HEK293 (cell line): ENCODE measurements around the gene TRAF4.

Experiments used
- HOXD13 ChIP-seq: sonication (generic); formaldehyde crosslinking; IDR thresholded peaks from 2 replicates; pipeline ENCODE4 v1.8.0; 2022; ENCODE audit warnings: missing genetic modification reagents, borderline replicate concordance
- IKZF3 ChIP-seq: fragments of 450-650 bp; IDR thresholded peaks from 2 replicates; pipeline ENCODE4 v1.5.0; 2018; ENCODE audit warnings: missing biosample characterization, mild to moderate bottlenecking, missing genetic modification characterization, moderate library complexity
- KLF10 ChIP-seq: fragments of 450-650 bp; IDR thresholded peaks from 2 replicates; pipeline ENCODE4 v1.5.1; 2018; ENCODE audit warnings: missing biosample characterization, mild to moderate bottlenecking, missing genetic modification characterization
- KLF7 ChIP-seq: fragments of 450-650 bp; formaldehyde crosslinking; IDR thresholded peaks from 2 replicates; pipeline ENCODE4 v1.5.1; 2016; ENCODE audit warnings: missing biosample characterization, missing genetic modification characterization, borderline replicate concordance
- KLF8 ChIP-seq: fragments of 450-650 bp; formaldehyde crosslinking; IDR thresholded peaks from 2 replicates; pipeline ENCODE4 v1.5.1; 2016; ENCODE audit warnings: missing biosample characterization, missing genetic modification characterization
- SCRT2 ChIP-seq: fragments of 450-650 bp; formaldehyde crosslinking; IDR thresholded peaks from 2 replicates; pipeline ENCODE4 v1.5.1; 2016; ENCODE audit warnings: missing biosample characterization, missing genetic modification characterization
- SP7 ChIP-seq: fragments of 450-650 bp; formaldehyde crosslinking; IDR thresholded peaks from 2 replicates; pipeline ENCODE4 v1.5.1; 2016; ENCODE audit warnings: missing biosample characterization, missing genetic modification characterization
- ZBTB20 ChIP-seq: fragments of 450-650 bp; formaldehyde crosslinking; IDR thresholded peaks from 2 replicates; pipeline ENCODE4 v1.5.1; 2016; ENCODE audit warnings: missing biosample characterization, missing genetic modification characterization
- ZBTB7A ChIP-seq: fragments of 450-650 bp; formaldehyde crosslinking; IDR thresholded peaks from 2 replicates; pipeline ENCODE4 v1.5.1; 2016; ENCODE audit warnings: low read depth, missing biosample characterization, missing genetic modification characterization
- ZFP69B ChIP-seq: fragments of 450-650 bp; formaldehyde crosslinking; IDR thresholded peaks from 2 replicates; pipeline ENCODE4 v1.5.1; 2016; ENCODE audit warnings: missing biosample characterization, missing genetic modification characterization
- ZNF114 ChIP-seq: fragments of 450-650 bp; formaldehyde crosslinking; IDR thresholded peaks from 2 replicates; pipeline ENCODE4 v1.5.0; 2017; ENCODE audit warnings: missing biosample characterization, missing genetic modification characterization
- ZNF121 ChIP-seq: fragments of 450-650 bp; formaldehyde crosslinking; IDR thresholded peaks from 2 replicates; pipeline ENCODE4 v1.5.1; 2016; ENCODE audit warnings: missing biosample characterization, missing genetic modification characterization
- ZNF157 ChIP-seq: fragments of 450-650 bp; formaldehyde crosslinking; IDR thresholded peaks from 2 replicates; pipeline ENCODE4 v1.5.1; 2016; ENCODE audit warnings: missing biosample characterization, missing genetic modification characterization
- ZNF335 ChIP-seq: fragments of 450-650 bp; formaldehyde crosslinking; conservative IDR thresholded peaks from 2 replicates; pipeline ENCODE4 v1.5.1; 2016; ENCODE audit warnings: missing biosample characterization, missing genetic modification characterization
- ZNF341 ChIP-seq: fragments of 450-650 bp; formaldehyde crosslinking; IDR thresholded peaks from 2 replicates; pipeline ENCODE4; 2016; ENCODE audit warnings: low read depth, missing biosample characterization, missing genetic modification characterization
- ZNF350 ChIP-seq: fragments of 450-650 bp; formaldehyde crosslinking; IDR thresholded peaks from 2 replicates; pipeline ENCODE4 v1.5.0; 2017; ENCODE audit warnings: missing biosample characterization, mild to moderate bottlenecking, missing genetic modification characterization
- ZNF37A ChIP-seq: fragments of 450-650 bp; IDR thresholded peaks from 2 replicates; pipeline ENCODE4 v1.5.1; 2018; ENCODE audit warnings: missing biosample characterization, missing genetic modification characterization
- ZNF394 ChIP-seq: fragments of 450-650 bp; formaldehyde crosslinking; IDR thresholded peaks from 2 replicates; pipeline ENCODE4 v1.5.1; 2016; ENCODE audit warnings: missing biosample characterization, missing genetic modification characterization, mild to moderate bottlenecking, moderate library complexity, borderline replicate concordance
- ZNF433 ChIP-seq: fragments of 450-650 bp; formaldehyde crosslinking; IDR thresholded peaks from 2 replicates; pipeline ENCODE4 v1.5.1; 2016; ENCODE audit warnings: missing biosample characterization, missing genetic modification characterization, low read depth
- ZNF521 ChIP-seq: fragments of 450-650 bp; formaldehyde crosslinking; IDR thresholded peaks from 2 replicates; pipeline ENCODE4 v1.5.1; 2017; ENCODE audit warnings: missing biosample characterization, mild to moderate bottlenecking, missing genetic modification characterization
- ZNF549 ChIP-seq: fragments of 450-650 bp; IDR thresholded peaks from 2 replicates; pipeline ENCODE4 v1.5.1; 2018; ENCODE audit warnings: missing biosample characterization, missing genetic modification characterization, mild to moderate bottlenecking, inconsistent platforms, moderate library complexity
- ZNF561 ChIP-seq: fragments of 450-650 bp; IDR thresholded peaks from 2 replicates; pipeline ENCODE4 v1.5.1; 2018; ENCODE audit warnings: missing biosample characterization, missing genetic modification characterization, borderline replicate concordance
- ZNF624 ChIP-seq: fragments of 450-650 bp; formaldehyde crosslinking; IDR thresholded peaks from 2 replicates; pipeline ENCODE4 v1.5.1; 2017; ENCODE audit warnings: missing biosample characterization, missing genetic modification characterization
- ZNF701 ChIP-seq: fragments of 450-650 bp; formaldehyde crosslinking; IDR thresholded peaks from 2 replicates; pipeline ENCODE4 v1.5.1; 2016; ENCODE audit warnings: missing biosample characterization, missing genetic modification characterization
- ZNF707 ChIP-seq: fragments of 450-650 bp; formaldehyde crosslinking; IDR thresholded peaks from 2 replicates; pipeline ENCODE4 v1.5.1; 2016; ENCODE audit warnings: missing biosample characterization, missing genetic modification characterization
- ZNF747 ChIP-seq: fragments of 450-650 bp; formaldehyde crosslinking; IDR thresholded peaks from 2 replicates; pipeline ENCODE4 v1.5.1; 2016; ENCODE audit warnings: missing biosample characterization, missing genetic modification characterization
- ZNF76 ChIP-seq: fragments of 450-650 bp; formaldehyde crosslinking; IDR thresholded peaks from 2 replicates; pipeline ENCODE4; 2016; ENCODE audit warnings: low read depth, missing biosample characterization, missing genetic modification characterization, borderline replicate concordance
- TF ChIP-seq, protein P1 (sequence below): fragments of 450-650 bp; formaldehyde crosslinking; IDR thresholded peaks from 2 replicates; pipeline ENCODE4 v1.5.1; 2016; ENCODE audit warnings: missing biosample characterization, missing genetic modification characterization
- TF ChIP-seq, protein P2 (sequence below): fragments of 450-650 bp; formaldehyde crosslinking; IDR thresholded peaks from 2 replicates; pipeline ENCODE4 v1.5.1; 2016; ENCODE audit warnings: missing biosample characterization, missing genetic modification characterization
- TF ChIP-seq, protein P3 (sequence below): fragments of 450-650 bp; formaldehyde crosslinking; IDR thresholded peaks from 2 replicates; pipeline ENCODE4 v1.5.1; 2017; ENCODE audit warnings: missing biosample characterization, missing genetic modification characterization
- TF ChIP-seq, protein P4 (sequence below): fragments of 450-650 bp; formaldehyde crosslinking; IDR thresholded peaks from 2 replicates; pipeline ENCODE4 v1.5.1; 2016; ENCODE audit warnings: missing biosample characterization, missing genetic modification characterization
- TF ChIP-seq, protein P5 (sequence below): sonication (generic); formaldehyde crosslinking; IDR thresholded peaks from 2 replicates; pipeline ENCODE4 v1.8.1; 2022; ENCODE audit warnings: mild to moderate bottlenecking, moderate library complexity, missing genetic modification reagents

The TRAF4 gene

DNA sequence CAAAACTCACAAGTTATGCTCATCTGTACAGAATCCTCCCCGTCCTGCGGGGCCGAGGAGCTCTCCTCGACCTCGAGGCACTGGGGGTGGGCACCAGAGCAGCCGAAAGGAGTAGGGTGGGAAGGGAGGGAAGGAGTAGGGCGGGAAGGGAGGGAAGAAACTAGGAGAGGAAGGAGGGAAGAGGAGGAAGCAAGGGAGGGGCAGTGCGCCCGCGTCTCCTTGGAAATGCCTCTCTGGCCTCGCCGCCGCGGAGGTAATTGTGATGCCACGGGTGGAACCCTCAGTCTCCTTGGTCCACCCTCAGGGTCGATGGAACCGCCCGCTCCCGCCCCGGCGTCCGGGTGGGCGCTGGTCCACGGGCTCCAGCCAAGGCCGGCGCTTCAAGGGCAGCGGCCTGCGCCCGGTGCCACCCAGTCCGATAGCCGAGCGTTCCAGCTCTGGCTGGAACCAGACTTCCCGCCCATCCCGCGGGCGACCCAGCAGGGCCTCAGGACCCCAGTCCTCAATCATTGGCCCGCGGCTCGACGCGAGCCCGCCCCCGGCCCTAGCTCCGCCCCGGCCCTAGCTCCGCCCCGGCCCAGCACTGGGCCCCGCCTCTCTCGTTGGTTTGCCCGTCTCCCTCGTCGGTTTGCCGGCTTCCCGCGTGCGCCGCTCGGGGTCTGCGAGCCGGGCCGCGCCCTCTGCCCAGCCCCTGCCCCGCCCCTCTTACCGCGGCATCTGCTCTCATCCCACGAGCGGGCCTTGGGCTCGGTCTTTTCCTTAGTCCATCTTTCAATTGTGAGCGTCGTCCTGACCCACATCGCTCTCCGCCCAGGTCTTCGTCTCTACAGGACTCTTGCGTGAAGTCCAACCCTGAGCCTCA, 32.7 kb upstream of the TRAF4 start (continued):
- TF ChIP-seq, protein P1, sequence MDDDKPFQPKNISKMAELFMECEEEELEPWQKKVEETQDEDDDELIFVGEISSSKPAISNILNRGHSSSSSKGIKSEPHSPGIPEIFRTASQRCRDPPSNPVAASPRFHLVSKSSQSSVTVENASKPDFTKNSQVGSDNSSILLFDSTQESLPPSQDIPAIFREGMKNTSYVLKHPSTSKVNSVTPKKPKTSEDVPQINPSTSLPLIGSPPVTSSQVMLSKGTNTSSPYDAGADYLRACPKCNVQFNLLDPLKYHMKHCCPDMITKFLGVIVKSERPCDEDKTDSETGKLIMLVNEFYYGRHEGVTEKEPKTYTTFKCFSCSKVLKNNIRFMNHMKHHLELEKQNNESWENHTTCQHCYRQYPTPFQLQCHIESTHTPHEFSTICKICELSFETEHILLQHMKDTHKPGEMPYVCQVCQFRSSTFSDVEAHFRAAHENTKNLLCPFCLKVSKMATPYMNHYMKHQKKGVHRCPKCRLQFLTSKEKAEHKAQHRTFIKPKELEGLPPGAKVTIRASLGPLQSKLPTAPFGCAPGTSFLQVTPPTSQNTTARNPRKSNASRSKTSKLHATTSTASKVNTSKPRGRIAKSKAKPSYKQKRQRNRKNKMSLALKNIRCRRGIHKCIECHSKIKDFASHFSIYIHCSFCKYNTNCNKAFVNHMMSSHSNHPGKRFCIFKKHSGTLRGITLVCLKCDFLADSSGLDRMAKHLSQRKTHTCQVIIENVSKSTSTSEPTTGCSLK, result no peak
- TF ChIP-seq ZNF76 (tag by site-specific recombination), result peak; percentile 83
- no peak for TF ChIP-seq ZNF433 (tag by site-specific recombination)
- TF ChIP-seq, protein P2, sequence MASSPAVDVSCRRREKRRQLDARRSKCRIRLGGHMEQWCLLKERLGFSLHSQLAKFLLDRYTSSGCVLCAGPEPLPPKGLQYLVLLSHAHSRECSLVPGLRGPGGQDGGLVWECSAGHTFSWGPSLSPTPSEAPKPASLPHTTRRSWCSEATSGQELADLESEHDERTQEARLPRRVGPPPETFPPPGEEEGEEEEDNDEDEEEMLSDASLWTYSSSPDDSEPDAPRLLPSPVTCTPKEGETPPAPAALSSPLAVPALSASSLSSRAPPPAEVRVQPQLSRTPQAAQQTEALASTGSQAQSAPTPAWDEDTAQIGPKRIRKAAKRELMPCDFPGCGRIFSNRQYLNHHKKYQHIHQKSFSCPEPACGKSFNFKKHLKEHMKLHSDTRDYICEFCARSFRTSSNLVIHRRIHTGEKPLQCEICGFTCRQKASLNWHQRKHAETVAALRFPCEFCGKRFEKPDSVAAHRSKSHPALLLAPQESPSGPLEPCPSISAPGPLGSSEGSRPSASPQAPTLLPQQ (tag by site-specific recombination), result peak; percentile 61
- peak; percentile 91 for TF ChIP-seq ZNF335 (tag by site-specific recombination)
- TF ChIP-seq ZNF394, result peak; percentile 44; the same call in 1 of the 2 replicates
- no peak for TF ChIP-seq ZNF114 (tag by site-specific recombination)
- no peak for TF ChIP-seq ZNF701
- no peak for TF ChIP-seq ZNF37A (tag by site-specific recombination)
- peak; percentile 87; the same call in 1 of the 2 replicates for TF ChIP-seq KLF8 (tag by site-specific recombination)
- TF ChIP-seq ZNF561, result peak; percentile 95
- peak; percentile 55 for TF ChIP-seq ZFP69B (tag by site-specific recombination)
- peak; percentile 88 for TF ChIP-seq IKZF3 (tag by site-specific recombination)
- TF ChIP-seq ZNF747 (tag by site-specific recombination), result no peak
- no peak for TF ChIP-seq ZNF707
- no peak for TF ChIP-seq SCRT2 (tag by site-specific recombination)
- TF ChIP-seq ZNF350 (tag by site-specific recombination), result no peak
- peak; percentile 69 for TF ChIP-seq ZNF341 (tag by site-specific recombination)
- TF ChIP-seq ZNF121 (tag by site-specific recombination), result no peak
- no peak for TF ChIP-seq ZNF521 (tag by site-specific recombination)
- peak; percentile 45; the same call in 1 of the 2 replicates for TF ChIP-seq ZBTB7A
- peak; percentile 82 for TF ChIP-seq SP7 (tag by site-specific recombination)
- peak; percentile 52; the same call in 1 of the 2 replicates for TF ChIP-seq KLF7 (tag by site-specific recombination)
- TF ChIP-seq ZBTB20 (tag by site-specific recombination), result peak; percentile 60; the same call in 1 of the 2 replicates
- TF ChIP-seq, protein P3, sequence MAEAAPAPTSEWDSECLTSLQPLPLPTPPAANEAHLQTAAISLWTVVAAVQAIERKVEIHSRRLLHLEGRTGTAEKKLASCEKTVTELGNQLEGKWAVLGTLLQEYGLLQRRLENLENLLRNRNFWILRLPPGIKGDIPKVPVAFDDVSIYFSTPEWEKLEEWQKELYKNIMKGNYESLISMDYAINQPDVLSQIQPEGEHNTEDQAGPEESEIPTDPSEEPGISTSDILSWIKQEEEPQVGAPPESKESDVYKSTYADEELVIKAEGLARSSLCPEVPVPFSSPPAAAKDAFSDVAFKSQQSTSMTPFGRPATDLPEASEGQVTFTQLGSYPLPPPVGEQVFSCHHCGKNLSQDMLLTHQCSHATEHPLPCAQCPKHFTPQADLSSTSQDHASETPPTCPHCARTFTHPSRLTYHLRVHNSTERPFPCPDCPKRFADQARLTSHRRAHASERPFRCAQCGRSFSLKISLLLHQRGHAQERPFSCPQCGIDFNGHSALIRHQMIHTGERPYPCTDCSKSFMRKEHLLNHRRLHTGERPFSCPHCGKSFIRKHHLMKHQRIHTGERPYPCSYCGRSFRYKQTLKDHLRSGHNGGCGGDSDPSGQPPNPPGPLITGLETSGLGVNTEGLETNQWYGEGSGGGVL (tag by site-specific recombination), result peak; percentile 93
- TF ChIP-seq, protein P4, sequence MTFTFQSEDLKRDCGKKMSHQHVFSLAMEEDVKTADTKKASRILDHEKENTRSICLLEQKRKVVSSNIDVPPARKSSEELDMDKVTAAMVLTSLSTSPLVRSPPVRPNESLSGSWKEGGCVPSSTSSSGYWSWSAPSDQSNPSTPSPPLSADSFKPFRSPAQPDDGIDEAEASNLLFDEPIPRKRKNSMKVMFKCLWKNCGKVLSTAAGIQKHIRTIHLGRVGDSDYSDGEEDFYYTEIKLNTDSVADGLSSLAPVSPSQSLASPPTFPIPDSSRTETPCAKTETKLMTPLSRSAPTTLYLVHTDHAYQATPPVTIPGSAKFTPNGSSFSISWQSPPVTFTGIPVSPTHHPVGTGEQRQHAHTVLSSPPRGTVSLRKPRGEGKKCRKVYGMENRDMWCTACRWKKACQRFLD, result no peak
- TF ChIP-seq KLF10 (tag by site-specific recombination), result peak; percentile 99
- TF ChIP-seq, protein P5, sequence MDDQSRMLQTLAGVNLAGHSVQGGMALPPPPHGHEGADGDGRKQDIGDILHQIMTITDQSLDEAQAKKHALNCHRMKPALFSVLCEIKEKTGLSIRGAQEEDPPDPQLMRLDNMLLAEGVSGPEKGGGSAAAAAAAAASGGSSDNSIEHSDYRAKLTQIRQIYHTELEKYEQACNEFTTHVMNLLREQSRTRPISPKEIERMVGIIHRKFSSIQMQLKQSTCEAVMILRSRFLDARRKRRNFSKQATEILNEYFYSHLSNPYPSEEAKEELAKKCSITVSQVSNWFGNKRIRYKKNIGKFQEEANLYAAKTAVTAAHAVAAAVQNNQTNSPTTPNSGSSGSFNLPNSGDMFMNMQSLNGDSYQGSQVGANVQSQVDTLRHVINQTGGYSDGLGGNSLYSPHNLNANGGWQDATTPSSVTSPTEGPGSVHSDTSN (CRISPR knock-in tag), result no peak; the same call in none of the 2 replicates
- no peak for TF ChIP-seq HOXD13 (CRISPR knock-in tag)
- TF ChIP-seq ZNF157 (tag by site-specific recombination), result no peak
- no peak for TF ChIP-seq ZNF624 (tag by site-specific recombination)
- TF ChIP-seq ZNF549 (tag by site-specific recombination), result no peak
